Liver (tissue), 9 donors: ENCODE results near the gene CDHR5. TPM values are rescaled to one million over a fixed set of nuclear protein-coding genes. Genes with fewer than 3 reads are reported as not detected.

Experiments
- DNase-seq: peaks from one replicate; pipeline ENCODE4 v3.0.0-alpha.2; 2017; ENCODE audit warnings: low spot score
- H3K27ac ChIP-seq, 2 donors: one replicate each; pipeline ENCODE4 v1.7.0; 2013; ENCODE audit warnings: inconsistent platforms in 2 of 2, low read length in 2 of 2, control low read depth in 1 of 2, low read depth in 1 of 2, mild to moderate bottlenecking in 1 of 2
- H3K27me3 ChIP-seq, 4 donors: one replicate each; pipeline versions ENCODE4 v1.6.1 to v1.7.0; 2013; ENCODE audit warnings: low read length in 3 of 4, inconsistent platforms in 1 of 4, mild to moderate bottlenecking in 1 of 4, moderate library complexity in 1 of 4; ENCODE audit not compliant: control insufficient read depth in 4 of 4, insufficient read depth in 4 of 4
- H3K36me3 ChIP-seq, 4 donors: one replicate each; pipeline versions ENCODE4 v1.6.1 to v1.7.0; 2013; ENCODE audit warnings: low read length in 3 of 4, mild to moderate bottlenecking in 3 of 4, low read depth in 1 of 4, moderate library complexity in 1 of 4; ENCODE audit not compliant: control insufficient read depth in 4 of 4, insufficient read depth in 3 of 4
- H3K4me1 ChIP-seq, 4 donors: one replicate each; pipeline versions ENCODE4 v1.6.1 to v1.7.0; 2013; ENCODE audit warnings: low read length in 3 of 4, mild to moderate bottlenecking in 3 of 4, moderate library complexity in 1 of 4; ENCODE audit not compliant: control insufficient read depth in 4 of 4, insufficient read depth in 4 of 4
- H3K4me3 ChIP-seq, 3 donors: one replicate each; pipeline versions ENCODE4 v1.6.1 to v1.7.0; 2013; ENCODE audit warnings: low read length in 3 of 3, control low read depth in 1 of 3, low read depth in 1 of 3, mild to moderate bottlenecking in 1 of 3
- H3K9ac ChIP-seq, 2 donors: one replicate each; pipeline ENCODE4 v1.7.0; 2013; ENCODE audit warnings: low read length in 2 of 2, mild to moderate bottlenecking in 2 of 2, moderate library complexity in 2 of 2, control low read depth in 1 of 2, low read depth in 1 of 2
- H3K9me3 ChIP-seq, 4 donors: one replicate each; pipeline versions ENCODE4 v1.6.1 to v1.7.0; 2013; ENCODE audit warnings: low read length in 3 of 4; ENCODE audit not compliant: control insufficient read depth in 4 of 4
- EGR1 ChIP-seq, 2 donors: IDR thresholded peaks; 2 replicates each; pipeline ENCODE4 v1.6.1; 2016 to 2018; ENCODE audit warnings: antibody characterized with exemption in 2 of 2, low read depth in 2 of 2
- FOXA1 ChIP-seq: IDR thresholded peaks from 2 replicates; pipeline ENCODE4 v1.6.1; 2016; ENCODE audit warnings: antibody characterized with exemption
- FOXA2 ChIP-seq: IDR thresholded peaks from 2 replicates; pipeline ENCODE4 v1.6.1; 2016; ENCODE audit warnings: antibody characterized with exemption
- GABPA ChIP-seq, 2 donors: IDR thresholded peaks in 1 of 2; conservative IDR thresholded peaks in 1 of 2; 2 replicates each; pipeline ENCODE4 v1.6.1; 2016; ENCODE audit warnings: antibody characterized with exemption in 2 of 2, mild to moderate bottlenecking in 1 of 2, moderate library complexity in 1 of 2
- HNF4A ChIP-seq, 2 donors: conservative IDR thresholded peaks; 2 replicates each; pipeline ENCODE4 v1.6.1; 2016; ENCODE audit warnings: antibody characterized with exemption in 2 of 2, mild to moderate bottlenecking in 2 of 2
- HNF4G ChIP-seq: IDR thresholded peaks from 2 replicates; pipeline ENCODE4 v1.6.1; 2016; ENCODE audit warnings: antibody characterized with exemption
- JUND ChIP-seq, 2 donors: IDR thresholded peaks; 2 replicates each; pipeline ENCODE4 v1.6.1; 2016; ENCODE audit warnings: antibody characterized with exemption in 2 of 2
- NR2F2 ChIP-seq: IDR thresholded peaks from 2 replicates; pipeline ENCODE4 v1.6.1; 2016; ENCODE audit warnings: antibody characterized with exemption
- RAD21 ChIP-seq, 2 donors: IDR thresholded peaks; 2 replicates each; pipeline ENCODE4 v1.6.1; 2016; ENCODE audit warnings: antibody characterized with exemption in 2 of 2, mild to moderate bottlenecking in 2 of 2
- RXRA ChIP-seq, 2 donors: IDR thresholded peaks; 2 replicates each; pipeline ENCODE4 v1.6.1; 2017 to 2018; ENCODE audit warnings: antibody characterized with exemption in 2 of 2, mild to moderate bottlenecking in 1 of 2
- SP1 ChIP-seq: IDR thresholded peaks from 2 replicates; pipeline ENCODE4 v1.6.1; 2018; ENCODE audit warnings: antibody characterized with exemption, mild to moderate bottlenecking
- TAF1 ChIP-seq: conservative IDR thresholded peaks from 2 replicates; pipeline ENCODE4 v1.6.1; 2016; ENCODE audit warnings: antibody characterized with exemption, mild to moderate bottlenecking
- YY1 ChIP-seq: IDR thresholded peaks from 2 replicates; pipeline ENCODE4 v1.6.1; 2016; ENCODE audit warnings: antibody characterized with exemption, mild to moderate bottlenecking
- WGBS: extraction: QIAGEN DNeasy Blood & Tissue Kit; methylation state at CpG from one replicate; pipeline ENCODE4 v1.1.7; 2013; 5-methylcytosine and 5-hydroxymethylcytosine counted together
- polyA plus RNA-seq, 2 donors: library from polyadenylated mRNA; stranded (reverse) in 1 of 2; unstranded in 1 of 2; fragments of 200-250 nt in 1 of 2; fragments of >200 nt in 1 of 2; fragmentation: Nextera tagmentation in 1 of 2; extraction: Ambion mirVana in 1 of 2; gene quantifications; one replicate each; pipeline versions ENCODE4 v1.2.1 to v1.2.3, GENCODE V29; 2013 to 2015
- total RNA-seq, 2 donors: library from RNA; depleted of rRNA; stranded (reverse); fragments of >200 nt; gene quantifications; one replicate each; pipeline ENCODE4 v1.2.3, GENCODE V29; 2014
- TF ChIP-seq, protein P1 (sequence below): IDR thresholded peaks from 2 replicates; pipeline ENCODE4 v1.6.1; 2016; ENCODE audit warnings: antibody characterized with exemption
- TF ChIP-seq, protein P2 (sequence below): IDR thresholded peaks from 2 replicates; pipeline ENCODE4 v1.6.1; 2016; ENCODE audit warnings: antibody characterized with exemption
- TF ChIP-seq, protein P3 (sequence below): IDR thresholded peaks from 2 replicates; pipeline ENCODE4 v1.6.1; 2016; ENCODE audit warnings: antibody characterized with exemption, mild to moderate bottlenecking
- TF ChIP-seq, protein P4 (sequence below): IDR thresholded peaks from 2 replicates; pipeline ENCODE4 v1.6.1; 2016; ENCODE audit warnings: antibody characterized with exemption
- TF ChIP-seq, protein P5 (sequence below): fragments of 150-350 bp; IDR thresholded peaks from 2 replicates; pipeline ENCODE4 v1.5.1; 2017; ENCODE audit warnings: improper control_type of control experiment, low read depth, low read length; ENCODE audit not compliant: missing input control
- donor health status: healthy.
- donor health status: healthy.
- donor health status: healthy.
- donor health status: healthy.
- donor health status: healthy.

Gene CDHR5
- total and polyA plus RNA-seq, 4 donors, result 29.4 to 86.2 (median 57.2) TPM

DNA sequence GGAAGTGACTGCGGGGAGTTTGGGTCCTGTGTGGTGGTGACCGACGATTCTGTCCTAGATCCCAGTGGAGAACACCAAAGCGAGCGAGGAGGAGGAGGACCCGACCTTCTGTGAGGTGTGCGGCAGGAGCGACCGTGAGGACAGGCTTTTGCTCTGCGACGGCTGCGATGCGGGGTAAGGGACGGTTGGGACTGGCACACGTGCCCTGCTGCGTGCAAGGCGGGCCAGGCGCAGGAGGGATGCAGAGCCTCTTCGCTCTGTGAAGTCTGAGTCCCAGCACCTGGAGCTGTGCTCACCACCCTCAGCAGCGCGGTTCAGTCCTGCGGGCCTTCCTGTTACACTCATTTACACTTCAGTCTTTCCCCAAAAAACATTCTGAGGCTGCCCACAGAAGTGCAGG, 32.3 kb downstream of the CDHR5 start:
- H3K9me3 ChIP-seq, result no peaks in the 10 kb centered on the region
- peaks cover under 1 to 10% (median 7%) of the 10 kb centered on the region in 4 donors for H3K4me1 ChIP-seq
- peaks cover 29 to 66% (median 47%) of the 10 kb centered on the region in 4 donors for H3K36me3 ChIP-seq
- TF ChIP-seq RAD21 (IDR thresholded peaks at IDR 0.05) (no peak), TAF1 (no peak), HNF4A (conservative IDR thresholded peaks at IDR 0.05) (no peak), SP1 (no peak), NR2F2 (no peak), JUND (IDR thresholded peaks at IDR 0.05) (no peak), FOXA2 (no peak), FOXA1 (no peak), HNF4G (no peak), GABPA (IDR thresholded peaks at IDR 0.05 in 1 of 2, conservative IDR thresholded peaks at IDR 0.05 in 1 of 2) (no peak), RXRA (IDR thresholded peaks at IDR 0.05) (no peak), EGR1 (IDR thresholded peaks at IDR 0.05; ENCODE audit: low read depth in 2 of 2) (no peak), YY1 (no peak)
- TF ChIP-seq, protein P1, sequence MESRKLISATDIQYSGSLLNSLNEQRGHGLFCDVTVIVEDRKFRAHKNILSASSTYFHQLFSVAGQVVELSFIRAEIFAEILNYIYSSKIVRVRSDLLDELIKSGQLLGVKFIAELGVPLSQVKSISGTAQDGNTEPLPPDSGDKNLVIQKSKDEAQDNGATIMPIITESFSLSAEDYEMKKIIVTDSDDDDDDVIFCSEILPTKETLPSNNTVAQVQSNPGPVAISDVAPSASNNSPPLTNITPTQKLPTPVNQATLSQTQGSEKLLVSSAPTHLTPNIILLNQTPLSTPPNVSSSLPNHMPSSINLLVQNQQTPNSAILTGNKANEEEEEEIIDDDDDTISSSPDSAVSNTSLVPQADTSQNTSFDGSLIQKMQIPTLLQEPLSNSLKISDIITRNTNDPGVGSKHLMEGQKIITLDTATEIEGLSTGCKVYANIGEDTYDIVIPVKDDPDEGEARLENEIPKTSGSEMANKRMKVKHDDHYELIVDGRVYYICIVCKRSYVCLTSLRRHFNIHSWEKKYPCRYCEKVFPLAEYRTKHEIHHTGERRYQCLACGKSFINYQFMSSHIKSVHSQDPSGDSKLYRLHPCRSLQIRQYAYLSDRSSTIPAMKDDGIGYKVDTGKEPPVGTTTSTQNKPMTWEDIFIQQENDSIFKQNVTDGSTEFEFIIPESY, result no peak
- TF ChIP-seq, protein P2, sequence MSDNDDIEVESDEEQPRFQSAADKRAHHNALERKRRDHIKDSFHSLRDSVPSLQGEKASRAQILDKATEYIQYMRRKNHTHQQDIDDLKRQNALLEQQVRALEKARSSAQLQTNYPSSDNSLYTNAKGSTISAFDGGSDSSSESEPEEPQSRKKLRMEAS, result no peak
- TF ChIP-seq, protein P3, sequence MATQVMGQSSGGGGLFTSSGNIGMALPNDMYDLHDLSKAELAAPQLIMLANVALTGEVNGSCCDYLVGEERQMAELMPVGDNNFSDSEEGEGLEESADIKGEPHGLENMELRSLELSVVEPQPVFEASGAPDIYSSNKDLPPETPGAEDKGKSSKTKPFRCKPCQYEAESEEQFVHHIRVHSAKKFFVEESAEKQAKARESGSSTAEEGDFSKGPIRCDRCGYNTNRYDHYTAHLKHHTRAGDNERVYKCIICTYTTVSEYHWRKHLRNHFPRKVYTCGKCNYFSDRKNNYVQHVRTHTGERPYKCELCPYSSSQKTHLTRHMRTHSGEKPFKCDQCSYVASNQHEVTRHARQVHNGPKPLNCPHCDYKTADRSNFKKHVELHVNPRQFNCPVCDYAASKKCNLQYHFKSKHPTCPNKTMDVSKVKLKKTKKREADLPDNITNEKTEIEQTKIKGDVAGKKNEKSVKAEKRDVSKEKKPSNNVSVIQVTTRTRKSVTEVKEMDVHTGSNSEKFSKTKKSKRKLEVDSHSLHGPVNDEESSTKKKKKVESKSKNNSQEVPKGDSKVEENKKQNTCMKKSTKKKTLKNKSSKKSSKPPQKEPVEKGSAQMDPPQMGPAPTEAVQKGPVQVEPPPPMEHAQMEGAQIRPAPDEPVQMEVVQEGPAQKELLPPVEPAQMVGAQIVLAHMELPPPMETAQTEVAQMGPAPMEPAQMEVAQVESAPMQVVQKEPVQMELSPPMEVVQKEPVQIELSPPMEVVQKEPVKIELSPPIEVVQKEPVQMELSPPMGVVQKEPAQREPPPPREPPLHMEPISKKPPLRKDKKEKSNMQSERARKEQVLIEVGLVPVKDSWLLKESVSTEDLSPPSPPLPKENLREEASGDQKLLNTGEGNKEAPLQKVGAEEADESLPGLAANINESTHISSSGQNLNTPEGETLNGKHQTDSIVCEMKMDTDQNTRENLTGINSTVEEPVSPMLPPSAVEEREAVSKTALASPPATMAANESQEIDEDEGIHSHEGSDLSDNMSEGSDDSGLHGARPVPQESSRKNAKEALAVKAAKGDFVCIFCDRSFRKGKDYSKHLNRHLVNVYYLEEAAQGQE, result no peak
- TF ChIP-seq, protein P4, sequence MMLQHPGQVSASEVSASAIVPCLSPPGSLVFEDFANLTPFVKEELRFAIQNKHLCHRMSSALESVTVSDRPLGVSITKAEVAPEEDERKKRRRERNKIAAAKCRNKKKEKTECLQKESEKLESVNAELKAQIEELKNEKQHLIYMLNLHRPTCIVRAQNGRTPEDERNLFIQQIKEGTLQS, result no peak
- TF ChIP-seq, protein P5, sequence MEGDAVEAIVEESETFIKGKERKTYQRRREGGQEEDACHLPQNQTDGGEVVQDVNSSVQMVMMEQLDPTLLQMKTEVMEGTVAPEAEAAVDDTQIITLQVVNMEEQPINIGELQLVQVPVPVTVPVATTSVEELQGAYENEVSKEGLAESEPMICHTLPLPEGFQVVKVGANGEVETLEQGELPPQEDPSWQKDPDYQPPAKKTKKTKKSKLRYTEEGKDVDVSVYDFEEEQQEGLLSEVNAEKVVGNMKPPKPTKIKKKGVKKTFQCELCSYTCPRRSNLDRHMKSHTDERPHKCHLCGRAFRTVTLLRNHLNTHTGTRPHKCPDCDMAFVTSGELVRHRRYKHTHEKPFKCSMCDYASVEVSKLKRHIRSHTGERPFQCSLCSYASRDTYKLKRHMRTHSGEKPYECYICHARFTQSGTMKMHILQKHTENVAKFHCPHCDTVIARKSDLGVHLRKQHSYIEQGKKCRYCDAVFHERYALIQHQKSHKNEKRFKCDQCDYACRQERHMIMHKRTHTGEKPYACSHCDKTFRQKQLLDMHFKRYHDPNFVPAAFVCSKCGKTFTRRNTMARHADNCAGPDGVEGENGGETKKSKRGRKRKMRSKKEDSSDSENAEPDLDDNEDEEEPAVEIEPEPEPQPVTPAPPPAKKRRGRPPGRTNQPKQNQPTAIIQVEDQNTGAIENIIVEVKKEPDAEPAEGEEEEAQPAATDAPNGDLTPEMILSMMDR, result no peak
- no peak overlapping the region for H3K27ac ChIP-seq
- H3K9ac ChIP-seq, result no peak overlapping the region
- DNase-seq, result no peak
- whole genome bisulfite sequencing, result 98% methylated on average over 22 of the region's 22 CpGs
- H3K4me3 ChIP-seq, result no peak overlapping the region
- no peaks in the 10 kb centered on the region for H3K27me3 ChIP-seq
